HCT116 (cell line): ENCODE measurements around the gene MINAR2.

Source experiments
- ATF3 ChIP-seq: IDR thresholded peaks from 2 replicates; pipeline ENCODE4 v1.6.1; 2012
- CBX3 ChIP-seq: IDR thresholded peaks from 2 replicates; pipeline ENCODE4 v1.6.1; 2012; ENCODE audit warnings: low read depth
- SRF ChIP-seq: IDR thresholded peaks from 2 replicates; pipeline ENCODE4 v1.6.1; 2012; ENCODE audit warnings: low read depth
- ZBTB33 ChIP-seq: IDR thresholded peaks from 2 replicates; pipeline ENCODE4 v1.6.1; 2011; ENCODE audit warnings: mild to moderate bottlenecking, low read length, moderate library complexity; ENCODE audit not compliant: insufficient replicate concordance; ENCODE audit errors: extremely low read depth
- TF ChIP-seq, protein P1 (sequence below), 3 experiments: fragments of 200-600 bp in 1 of 3; sonication (generic) in 1 of 3; IDR thresholded peaks in 2 of 3; conservative IDR thresholded peaks in 1 of 3; 2 replicates each; pipeline ENCODE4 v1.5.1; 2012 to 2017; ENCODE audit warnings: low read depth in 2 of 3, low read length in 2 of 3, antibody characterized with exemption in 1 of 3, borderline replicate concordance in 1 of 3, control low read depth in 1 of 3, mild to moderate bottlenecking in 1 of 3, mixed read lengths in 1 of 3, mixed run types in 1 of 3, moderate library complexity in 1 of 3; ENCODE audit not compliant: insufficient read depth in 1 of 3

DNA sequence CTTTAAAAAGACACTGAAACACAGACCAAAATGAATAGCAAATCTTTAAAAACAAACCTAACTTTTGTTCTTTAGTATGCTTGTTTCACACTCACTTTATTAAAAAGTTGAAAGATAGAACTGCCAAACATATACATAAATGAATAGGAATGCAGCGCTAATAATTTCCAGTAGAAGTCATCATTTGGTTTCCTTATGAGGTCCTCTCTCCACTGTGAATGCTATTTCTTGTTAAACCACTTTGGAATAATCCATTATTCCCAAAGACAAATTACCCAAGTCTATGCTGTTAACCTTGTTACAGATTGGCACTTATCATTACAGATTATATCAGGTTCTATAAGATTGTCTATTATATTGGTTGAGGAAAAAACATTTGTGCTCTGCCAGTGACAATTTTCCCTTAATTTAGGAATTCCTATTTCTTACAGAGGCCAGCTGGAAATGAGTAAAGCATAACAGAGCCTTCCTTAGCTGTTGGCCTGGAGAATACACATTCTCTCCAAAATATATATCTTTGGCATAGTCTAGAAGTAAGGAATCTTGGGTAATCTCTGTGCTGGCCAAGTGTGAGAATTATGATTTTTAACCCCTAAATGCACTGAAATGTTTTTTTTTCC, 29.3 kb upstream of the MINAR2 start:
- TF ChIP-seq CBX3 (no peak), SRF (no peak), ZBTB33 (no peak), ATF3 (no peak)
- TF ChIP-seq, protein P1, sequence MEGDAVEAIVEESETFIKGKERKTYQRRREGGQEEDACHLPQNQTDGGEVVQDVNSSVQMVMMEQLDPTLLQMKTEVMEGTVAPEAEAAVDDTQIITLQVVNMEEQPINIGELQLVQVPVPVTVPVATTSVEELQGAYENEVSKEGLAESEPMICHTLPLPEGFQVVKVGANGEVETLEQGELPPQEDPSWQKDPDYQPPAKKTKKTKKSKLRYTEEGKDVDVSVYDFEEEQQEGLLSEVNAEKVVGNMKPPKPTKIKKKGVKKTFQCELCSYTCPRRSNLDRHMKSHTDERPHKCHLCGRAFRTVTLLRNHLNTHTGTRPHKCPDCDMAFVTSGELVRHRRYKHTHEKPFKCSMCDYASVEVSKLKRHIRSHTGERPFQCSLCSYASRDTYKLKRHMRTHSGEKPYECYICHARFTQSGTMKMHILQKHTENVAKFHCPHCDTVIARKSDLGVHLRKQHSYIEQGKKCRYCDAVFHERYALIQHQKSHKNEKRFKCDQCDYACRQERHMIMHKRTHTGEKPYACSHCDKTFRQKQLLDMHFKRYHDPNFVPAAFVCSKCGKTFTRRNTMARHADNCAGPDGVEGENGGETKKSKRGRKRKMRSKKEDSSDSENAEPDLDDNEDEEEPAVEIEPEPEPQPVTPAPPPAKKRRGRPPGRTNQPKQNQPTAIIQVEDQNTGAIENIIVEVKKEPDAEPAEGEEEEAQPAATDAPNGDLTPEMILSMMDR (IDR thresholded peaks at IDR 0.05 in 2 of 3, conservative IDR thresholded peaks at IDR 0.05 in 1 of 3; ENCODE audit: borderline replicate concordance in 1 of 3, insufficient read depth in 1 of 3, low read depth in 2 of 3, low read length in 2 of 3), result no peak
